Esophagus muscularis mucosa (tissue), 4 donors: ENCODE results near the gene MAP4K4. TPM values are rescaled to one million over a fixed set of nuclear protein-coding genes. Genes with fewer than 3 reads are reported as not detected.
"Not testable (repeated sequence)": the region's sequence is repeated elsewhere in the genome, so short reads cannot be mapped to it uniquely, and the experiment has no call there.

ENCODE experiments used
- DNase-seq: peaks from one replicate; pipeline ENCODE4 v3.0.0-alpha.2; 2017; ENCODE audit errors: extremely low spot score
- H3K27ac ChIP-seq, 4 donors: fragments of 200-600 bp; sonication (generic); replicated peaks in 1 of 4; 1 replicate in 3 of 4; 2 replicates in 1 of 4; pipeline ENCODE4 v1.5.1; 2016 to 2019; ENCODE audit warnings: mild to moderate bottlenecking in 1 of 4
- H3K27me3 ChIP-seq, 4 donors: fragments of 200-600 bp; sonication (generic); one replicate each; pipeline versions ENCODE4 v1.5.1 to v1.6.0; 2016 to 2019
- H3K36me3 ChIP-seq, 4 donors: fragments of 200-600 bp; sonication (generic); one replicate each; pipeline ENCODE4 v1.5.1; 2016 to 2019
- H3K4me1 ChIP-seq, 4 donors: fragments of 200-600 bp; sonication (generic); one replicate each; pipeline ENCODE4 v1.5.1; 2016 to 2019
- H3K4me3 ChIP-seq, 4 donors: fragments of 200-600 bp; sonication (generic); 1 replicate in 2 of 4; 2 replicates in 2 of 4; pipeline ENCODE4 v1.5.1; 2016 to 2019; ENCODE audit warnings: mild to moderate bottlenecking in 4 of 4, moderate library complexity in 1 of 4
- H3K9me3 ChIP-seq, 4 donors: fragments of 200-600 bp; sonication (generic); 1 replicate in 3 of 4; 2 replicates in 1 of 4; pipeline ENCODE4 v1.5.1; 2016 to 2019
- CTCF ChIP-seq, 3 experiments: fragments of 200-600 bp in 2 of 3; fragments of 450-650 bp in 1 of 3; sonication (generic) in 2 of 3; IDR thresholded peaks; one replicate each; pipeline ENCODE4 v1.5.1; 2017 to 2019; ENCODE audit warnings: antibody characterized with exemption in 3 of 3, mild to moderate bottlenecking in 2 of 3, moderate library complexity in 1 of 3
- EP300 ChIP-seq: sonication (generic); formaldehyde crosslinking; IDR thresholded peaks from one replicate; pipeline ENCODE4 v1.6.1; 2017; ENCODE audit warnings: antibody characterized with exemption
- POLR2A ChIP-seq: fragments of 450-650 bp; IDR thresholded peaks from one replicate; pipeline ENCODE4 v1.6.1; 2017; ENCODE audit warnings: antibody characterized with exemption, moderate library complexity, mild to moderate bottlenecking, low read depth
- POLR2AphosphoS5 ChIP-seq, 2 donors: sonication (generic); formaldehyde crosslinking; IDR thresholded peaks; one replicate each; pipeline ENCODE4 v1.6.1; 2017; ENCODE audit warnings: antibody characterized with exemption in 2 of 2
- WGBS: methylation state at CpG from one replicate; pipeline ENCODE4 v1.1.5; 2018; 5-methylcytosine and 5-hydroxymethylcytosine counted together
- intact Hi-C: fragments of 100-400 bp; cut with DNase I; formaldehyde crosslinking; loops from one replicate; pipeline ENCODE4 v1.15.1; 2023
- total RNA-seq, 4 donors: library from RNA; depleted of rRNA; stranded (reverse); fragments of >200 nt; gene quantifications; one replicate each; pipeline versions ENCODE4 v1.1.0 to v1.2.1, GENCODE V29; 2016

MAP4K4 gene
- total RNA-seq, 4 donors from 2014 or later: 37.8 to 59.0 (median 51.7) TPM

GRCh38 chr2:101921953-101922325 is 224.4 kb downstream of the MAP4K4 start:
- intact Hi-C loops: no loop called here
- Histone ChIP-seq H3K36me3 (no peaks in the 10 kb centered on the region), H3K27me3 (no peaks in the 10 kb centered on the region), H3K4me3 (no peak overlapping the region), H3K4me1 (no peaks in the 10 kb centered on the region), H3K27ac (no peak overlapping the region), H3K9me3 (peaks cover 0 to 33% (median 21%) of the 10 kb centered on the region in 4 donors)
- WGBS: 78% methylated on average over 2 of the region's 2 CpGs
- TF ChIP-seq POLR2AphosphoS5 (IDR thresholded peaks at IDR 0.05): no peak
- TF ChIP-seq CTCF (IDR thresholded peaks at IDR 0.05): no peak
- TF ChIP-seq EP300: no peak
- TF ChIP-seq POLR2A: no peak
- no peak for DNase-seq

- H3K4me1 ChIP-seq, H3K36me3 ChIP-seq, H3K27me3 ChIP-seq, intact Hi-C loops, H3K27ac ChIP-seq, H3K4me3 ChIP-seq, DNase-seq: not testable (repeated sequence)
- peaks cover 0 to 41% (median 21%) of the 10 kb centered on the region in 4 donors for H3K9me3 ChIP-seq
Observed at GRCh38 chr2:101924311-101924710, 226.8 kb downstream of the MAP4K4 start.

GRCh38 chr2:101930019-101930418 is 232.5 kb downstream of the MAP4K4 start:
- Histone ChIP-seq H3K36me3 (no peaks in the 10 kb centered on the region), H3K27me3 (no peaks in the 10 kb centered on the region), H3K4me3 (no peak overlapping the region), H3K9me3 (peaks cover 0 to 19% (median 4%) of the 10 kb centered on the region in 4 donors), H3K27ac (no peak overlapping the region), H3K4me1 (no peaks in the 10 kb centered on the region)
- WGBS: 81% methylated on average over 3 of the region's 3 CpGs
- no peak for DNase-seq
- no peak for TF ChIP-seq EP300
- no peak for TF ChIP-seq CTCF (IDR thresholded peaks at IDR 0.05)
- no peak for TF ChIP-seq POLR2AphosphoS5 (IDR thresholded peaks at IDR 0.05)
- TF ChIP-seq POLR2A: no peak
- intact Hi-C loops: no loop called here

GRCh38 chr2:101930847-101931246 is 233.3 kb downstream of the MAP4K4 start:
- DNase-seq: no peak
- H3K36me3 ChIP-seq: no peaks in the 10 kb centered on the region
- WGBS: 83% methylated on average over 4 of the region's 4 CpGs
- H3K4me3 ChIP-seq: no peak overlapping the region
- intact Hi-C loops: no loop called here
- no peak for TF ChIP-seq POLR2AphosphoS5 (IDR thresholded peaks at IDR 0.05)
- peaks cover 0 to 11% (median 0%) of the 10 kb centered on the region in 4 donors for H3K9me3 ChIP-seq
- no peaks in the 10 kb centered on the region for H3K27me3 ChIP-seq
- no peaks in the 10 kb centered on the region for H3K4me1 ChIP-seq
- no peak overlapping the region for H3K27ac ChIP-seq

- WGBS: 52% methylated on average over 3 of the region's 3 CpGs
- no peaks in the 10 kb centered on the region for H3K36me3 ChIP-seq
- TF ChIP-seq POLR2A: no peak
- no peak for TF ChIP-seq EP300
- TF ChIP-seq POLR2AphosphoS5 (IDR thresholded peaks at IDR 0.05): no peak
- TF ChIP-seq CTCF (IDR thresholded peaks at IDR 0.05): no peak
- peaks cover 0 to 8% (median 0%) of the 10 kb centered on the region in 4 donors for H3K9me3 ChIP-seq
- H3K4me1 ChIP-seq: no peaks in the 10 kb centered on the region
- intact Hi-C loops: no loop called here
- no peak overlapping the region for H3K27ac ChIP-seq
- DNase-seq: no peak
- H3K27me3 ChIP-seq: no peaks in the 10 kb centered on the region
- no peak overlapping the region for H3K4me3 ChIP-seq
Observed at GRCh38 chr2:101931402-101931801, 233.9 kb downstream of the MAP4K4 start.

- intact Hi-C loops, H3K9me3 ChIP-seq, H3K27me3 ChIP-seq, H3K36me3 ChIP-seq, H3K4me3 ChIP-seq, DNase-seq, H3K27ac ChIP-seq, H3K4me1 ChIP-seq: not testable (repeated sequence)
- WGBS: 20% methylated on average over 2 of the region's 4 CpGs
Observed at GRCh38 chr2:101935764-101936163, 238.3 kb downstream of the MAP4K4 start.
